ENCODE results near the gene KIAA0825. TPM values are rescaled to one million over a fixed set of nuclear protein-coding genes. Genes with fewer than 3 reads are reported as not detected.

Gene KIAA0825
- total RNA-seq, 4 donors from 2014 or later = 1.8 to 3.4 (median 2.6) TPM

- Histone ChIP-seq H3K4me1 (no peaks in the 10 kb centered on the region), H3K27me3 (no peaks in the 10 kb centered on the region), H3K9me3 (no peaks in the 10 kb centered on the region), H3K27ac (no peak overlapping the region), H3K4me3 (no peak overlapping the region), H3K36me3 (no peaks in the 10 kb centered on the region)
- WGBS, 2 donors = 58 to 70% methylated on average over 1 of the region's 1 CpG
- no peak for TF ChIP-seq CTCF (IDR thresholded peaks at IDR 0.05)
- no peak for TF ChIP-seq POLR2A (IDR thresholded peaks at IDR 0.05)
- intact Hi-C loops (cut with DNase I) = no loop called here
- no peak for DNase-seq
Measured at GRCh38 chr5:94378062-94378461, 240.3 kb downstream of the KIAA0825 start.

DNA sequence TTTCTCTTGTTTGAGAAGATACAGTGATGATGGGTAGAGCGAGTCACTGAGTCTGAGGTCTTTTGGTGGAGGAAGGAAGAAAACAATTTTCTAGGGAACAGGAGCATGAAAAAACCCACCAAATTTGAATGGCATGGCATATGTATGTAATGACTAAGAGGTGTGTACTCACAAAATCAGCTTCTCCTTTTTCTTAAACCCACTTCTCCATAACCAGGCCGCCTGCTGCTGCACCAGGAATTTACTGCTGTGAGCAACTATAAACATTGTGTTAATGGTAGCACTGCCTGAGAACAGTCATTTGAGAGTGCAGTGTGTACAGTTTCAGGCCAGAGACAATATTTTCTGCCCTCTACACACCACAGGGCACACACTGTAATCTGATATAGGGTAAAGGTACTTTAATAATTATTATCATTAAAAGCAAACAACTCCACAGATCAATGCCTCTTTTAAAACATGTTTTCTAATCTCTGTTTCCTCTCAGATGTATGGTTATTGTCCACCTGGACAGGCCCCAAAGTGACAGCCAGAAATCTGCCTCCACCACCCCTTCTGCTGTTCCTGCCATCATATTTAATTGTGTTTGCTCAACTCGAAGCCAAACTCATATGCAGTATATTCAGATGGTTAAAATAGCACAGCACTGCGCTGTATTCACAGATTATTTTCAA lies 241.6 kb downstream of the KIAA0825 start:
- Histone ChIP-seq H3K27ac (no peak overlapping the region), H3K4me1 (no peaks in the 10 kb centered on the region), H3K27me3 (no peaks in the 10 kb centered on the region), H3K9me3 (no peaks in the 10 kb centered on the region), H3K36me3 (no peaks in the 10 kb centered on the region), H3K4me3 (no peak overlapping the region)
- DNase-seq = no peak
- intact Hi-C loops (cut with DNase I) = no loop called here
- 70 to 72% methylated on average over 4 of the region's 4 CpGs for WGBS, 2 donors
- TF ChIP-seq POLR2A (IDR thresholded peaks at IDR 0.05) (no peak), CTCF (IDR thresholded peaks at IDR 0.05) (no peak)

GRCh38 chr5:94375801-94376200 lies 242.6 kb downstream of the KIAA0825 start:
- WGBS, 2 donors = 22 to 31% methylated on average over 2 of the region's 2 CpGs

GRCh38 chr5:94374336-94374735 lies 244.1 kb downstream of the KIAA0825 start:
- no peak for TF ChIP-seq CTCF (IDR thresholded peaks at IDR 0.05)
- no peak for TF ChIP-seq POLR2A (IDR thresholded peaks at IDR 0.05)
- Histone ChIP-seq H3K27ac (no peak overlapping the region), H3K4me1 (no peaks in the 10 kb centered on the region), H3K27me3 (no peaks in the 10 kb centered on the region), H3K36me3 (no peaks in the 10 kb centered on the region), H3K4me3 (no peak overlapping the region), H3K9me3 (no peaks in the 10 kb centered on the region)
- no peak for DNase-seq
- intact Hi-C loops (cut with DNase I) = no loop called here

More at GRCh38 chr5:94375801-94376200, 242.6 kb downstream of the KIAA0825 start:
- Histone ChIP-seq H3K36me3 (no peaks in the 10 kb centered on the region), H3K27ac (no peak overlapping the region), H3K4me1 (no peaks in the 10 kb centered on the region), H3K9me3 (no peaks in the 10 kb centered on the region), H3K4me3 (no peak overlapping the region), H3K27me3 (no peaks in the 10 kb centered on the region)
- no peak for TF ChIP-seq CTCF (IDR thresholded peaks at IDR 0.05)
- no peak for TF ChIP-seq POLR2A (IDR thresholded peaks at IDR 0.05)
- DNase-seq = no peak
- intact Hi-C loops (cut with DNase I) = no loop called here

- Histone ChIP-seq H3K4me1 (peaks cover 0 to 29% (median 6%) of the 10 kb centered on the region in 3 donors), H3K36me3 (no peaks in the 10 kb centered on the region), H3K27me3 (no peaks in the 10 kb centered on the region), H3K9me3 (no peaks in the 10 kb centered on the region), H3K27ac (peak overlapping the region in 3 of 4 donors; percentile 75 to 82 (median 78)), H3K4me3 (no peak overlapping the region)
- no peak for TF ChIP-seq CTCF (IDR thresholded peaks at IDR 0.05)
- no peak for TF ChIP-seq POLR2A (IDR thresholded peaks at IDR 0.05)
- 42 to 57% methylated on average over 2 of the region's 2 CpGs for WGBS, 2 donors
- no peak for DNase-seq
- intact Hi-C loops (cut with DNase I) = no loop called here
Measured at GRCh38 chr5:94367900-94368299, 250.5 kb downstream of the KIAA0825 start.

All from esophagus squamous epithelium (tissue), 5 donors.